ENCODE results near the gene STK32C.

Gene STK32C

DNA sequence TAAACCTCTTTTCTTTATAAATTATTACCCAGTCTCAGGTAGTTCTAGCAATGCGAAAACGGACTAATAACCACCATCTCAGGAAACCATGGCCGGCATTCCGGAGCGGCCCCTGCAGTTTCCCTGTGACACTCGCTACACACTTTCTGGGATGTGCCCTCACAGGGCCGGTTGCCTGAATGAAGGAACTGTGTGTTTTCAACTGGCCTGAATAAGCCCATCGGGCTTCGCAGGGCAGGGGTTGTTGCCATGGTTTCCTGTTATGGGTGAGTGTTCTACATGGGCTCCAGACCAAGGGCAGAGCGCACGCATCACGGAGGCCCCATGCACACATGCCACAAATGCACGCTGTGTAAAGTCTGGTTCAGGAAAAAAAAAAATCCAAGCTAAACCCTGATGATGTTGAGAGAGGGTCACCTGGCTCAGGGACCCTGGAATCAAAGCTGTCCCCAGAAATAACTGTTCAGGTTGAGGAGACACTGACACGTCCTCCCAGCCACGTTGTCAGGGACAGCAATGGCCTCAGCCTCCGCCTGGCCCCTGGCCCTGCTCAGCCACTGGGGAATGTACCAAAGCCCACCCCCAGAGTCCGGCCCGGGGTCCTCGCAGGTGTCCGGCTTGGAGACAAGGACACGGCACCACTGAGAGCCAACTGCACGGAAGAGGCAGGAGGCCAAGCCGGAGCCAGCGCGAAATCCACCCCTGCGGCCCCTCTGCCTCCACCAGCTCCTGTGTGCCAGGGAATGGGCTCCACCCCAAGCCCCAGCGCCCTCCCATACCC, 47.9 kb downstream of the STK32C start:
- DNase-seq (ENCODE audit: low spot score): no peak
- in situ Hi-C loops (cut with MboI; ENCODE audit: low pct_unique_long_range_greater_than_20kb, low sequenced_read_pairs, unreplicated experiment): no loop called here
- TF ChIP-seq, protein P1, sequence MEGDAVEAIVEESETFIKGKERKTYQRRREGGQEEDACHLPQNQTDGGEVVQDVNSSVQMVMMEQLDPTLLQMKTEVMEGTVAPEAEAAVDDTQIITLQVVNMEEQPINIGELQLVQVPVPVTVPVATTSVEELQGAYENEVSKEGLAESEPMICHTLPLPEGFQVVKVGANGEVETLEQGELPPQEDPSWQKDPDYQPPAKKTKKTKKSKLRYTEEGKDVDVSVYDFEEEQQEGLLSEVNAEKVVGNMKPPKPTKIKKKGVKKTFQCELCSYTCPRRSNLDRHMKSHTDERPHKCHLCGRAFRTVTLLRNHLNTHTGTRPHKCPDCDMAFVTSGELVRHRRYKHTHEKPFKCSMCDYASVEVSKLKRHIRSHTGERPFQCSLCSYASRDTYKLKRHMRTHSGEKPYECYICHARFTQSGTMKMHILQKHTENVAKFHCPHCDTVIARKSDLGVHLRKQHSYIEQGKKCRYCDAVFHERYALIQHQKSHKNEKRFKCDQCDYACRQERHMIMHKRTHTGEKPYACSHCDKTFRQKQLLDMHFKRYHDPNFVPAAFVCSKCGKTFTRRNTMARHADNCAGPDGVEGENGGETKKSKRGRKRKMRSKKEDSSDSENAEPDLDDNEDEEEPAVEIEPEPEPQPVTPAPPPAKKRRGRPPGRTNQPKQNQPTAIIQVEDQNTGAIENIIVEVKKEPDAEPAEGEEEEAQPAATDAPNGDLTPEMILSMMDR (IDR thresholded peaks at IDR 0.05; ENCODE audit: extremely low read depth, insufficient read depth, missing control alignments): no peak

DNA sequence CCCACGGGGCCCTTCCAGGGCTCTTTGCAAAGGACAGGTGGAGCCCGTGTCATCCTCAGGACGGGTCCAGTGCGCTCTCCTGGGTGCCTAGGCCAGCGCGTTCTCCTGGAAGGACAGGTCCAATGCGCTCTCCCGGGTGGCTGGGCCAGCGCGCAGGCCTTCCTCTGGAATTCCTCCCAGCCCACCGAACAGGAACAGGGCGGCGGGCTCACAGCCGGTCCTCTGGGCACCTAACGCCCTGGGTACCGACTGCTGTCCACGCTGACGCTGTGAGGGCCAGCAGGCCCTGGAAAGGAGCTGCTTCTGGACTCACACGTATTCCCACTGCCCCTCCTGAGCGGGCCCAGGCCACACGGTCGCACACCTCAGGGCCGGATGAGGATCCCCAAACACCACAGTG, 49.3 kb downstream of the STK32C start:
- TF ChIP-seq, protein P1 (IDR thresholded peaks at IDR 0.05; ENCODE audit: extremely low read depth, insufficient read depth, missing control alignments): no peak
- DNase-seq (ENCODE audit: low spot score): no peak
- in situ Hi-C loops (cut with MboI; ENCODE audit: low pct_unique_long_range_greater_than_20kb, low sequenced_read_pairs, unreplicated experiment): no loop called here

DNA sequence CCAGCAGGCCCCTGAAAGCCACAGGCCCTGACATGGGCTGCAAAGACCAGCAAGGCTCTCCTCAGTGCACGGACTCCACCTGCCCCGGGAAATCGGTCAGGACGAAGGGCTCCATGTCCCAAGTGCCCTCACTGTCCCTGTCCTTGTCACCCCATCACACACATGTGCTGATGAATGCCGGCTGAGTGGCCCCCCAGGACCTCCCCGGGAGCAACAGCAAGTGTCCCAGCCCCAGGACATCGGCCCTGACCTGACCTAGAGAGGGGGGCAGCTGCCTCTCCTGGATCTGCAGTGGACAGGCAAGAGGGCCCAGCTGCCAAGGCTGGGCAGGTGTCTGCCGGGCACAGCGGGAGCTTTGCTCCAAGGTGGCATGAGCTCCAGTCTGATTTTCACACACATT, 49.8 kb downstream of the STK32C start:
- TF ChIP-seq, protein P1 (IDR thresholded peaks at IDR 0.05; ENCODE audit: extremely low read depth, insufficient read depth, missing control alignments): no peak
- in situ Hi-C loops (cut with MboI; ENCODE audit: low pct_unique_long_range_greater_than_20kb, low sequenced_read_pairs, unreplicated experiment): no loop called here
- no peak for DNase-seq (ENCODE audit: low spot score)

DNA sequence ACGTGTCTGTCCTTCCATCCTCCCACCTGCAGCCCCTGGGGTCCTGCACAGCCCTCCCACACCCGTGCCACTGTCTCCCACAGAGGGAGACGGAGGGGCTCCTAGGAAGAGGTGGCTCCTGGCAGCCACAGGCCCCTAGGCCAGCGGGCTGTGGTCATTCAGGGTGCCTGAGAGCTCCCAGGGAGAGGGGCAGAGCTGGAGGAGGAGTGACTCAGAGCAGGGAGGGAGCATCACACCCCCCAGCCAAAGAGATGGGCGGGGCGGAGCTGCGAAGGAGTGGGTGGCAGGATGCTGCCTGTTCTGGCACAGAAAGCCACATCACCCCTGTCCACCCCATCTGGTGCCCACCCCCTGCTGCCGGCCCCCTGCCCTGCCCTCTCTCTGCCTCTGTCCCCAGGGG, 50.5 kb downstream of the STK32C start:
- TF ChIP-seq, protein P1 (IDR thresholded peaks at IDR 0.05; ENCODE audit: extremely low read depth, insufficient read depth, missing control alignments): no peak
- no peak for DNase-seq (ENCODE audit: low spot score)
- in situ Hi-C loops (cut with MboI; ENCODE audit: low pct_unique_long_range_greater_than_20kb, low sequenced_read_pairs, unreplicated experiment): no loop called here

DNA sequence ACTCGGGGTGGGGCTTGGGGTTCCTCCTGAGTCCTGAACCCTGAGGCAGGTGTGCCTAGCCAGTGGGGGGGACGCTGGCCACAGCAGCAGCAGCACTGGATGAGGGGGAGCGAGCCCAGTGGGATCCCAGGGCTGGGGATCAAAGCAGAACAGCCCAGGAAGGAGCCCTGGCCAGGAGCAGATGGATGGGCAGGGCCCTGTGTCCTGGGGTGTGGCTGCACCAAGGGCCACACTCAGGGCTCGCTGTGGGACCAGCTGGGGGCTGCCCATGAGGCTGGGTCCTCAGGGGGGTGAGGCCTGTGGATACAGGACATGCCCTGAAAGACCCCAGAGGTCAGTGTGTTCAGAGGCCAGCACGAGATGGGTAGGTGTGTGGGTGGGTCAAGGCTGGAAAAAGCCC, 50.9 kb downstream of the STK32C start:
- no peak for DNase-seq (ENCODE audit: low spot score)
- TF ChIP-seq, protein P1 (IDR thresholded peaks at IDR 0.05; ENCODE audit: extremely low read depth, insufficient read depth, missing control alignments): no peak
- in situ Hi-C loops (cut with MboI; ENCODE audit: low pct_unique_long_range_greater_than_20kb, low sequenced_read_pairs, unreplicated experiment): no loop called here

DNA sequence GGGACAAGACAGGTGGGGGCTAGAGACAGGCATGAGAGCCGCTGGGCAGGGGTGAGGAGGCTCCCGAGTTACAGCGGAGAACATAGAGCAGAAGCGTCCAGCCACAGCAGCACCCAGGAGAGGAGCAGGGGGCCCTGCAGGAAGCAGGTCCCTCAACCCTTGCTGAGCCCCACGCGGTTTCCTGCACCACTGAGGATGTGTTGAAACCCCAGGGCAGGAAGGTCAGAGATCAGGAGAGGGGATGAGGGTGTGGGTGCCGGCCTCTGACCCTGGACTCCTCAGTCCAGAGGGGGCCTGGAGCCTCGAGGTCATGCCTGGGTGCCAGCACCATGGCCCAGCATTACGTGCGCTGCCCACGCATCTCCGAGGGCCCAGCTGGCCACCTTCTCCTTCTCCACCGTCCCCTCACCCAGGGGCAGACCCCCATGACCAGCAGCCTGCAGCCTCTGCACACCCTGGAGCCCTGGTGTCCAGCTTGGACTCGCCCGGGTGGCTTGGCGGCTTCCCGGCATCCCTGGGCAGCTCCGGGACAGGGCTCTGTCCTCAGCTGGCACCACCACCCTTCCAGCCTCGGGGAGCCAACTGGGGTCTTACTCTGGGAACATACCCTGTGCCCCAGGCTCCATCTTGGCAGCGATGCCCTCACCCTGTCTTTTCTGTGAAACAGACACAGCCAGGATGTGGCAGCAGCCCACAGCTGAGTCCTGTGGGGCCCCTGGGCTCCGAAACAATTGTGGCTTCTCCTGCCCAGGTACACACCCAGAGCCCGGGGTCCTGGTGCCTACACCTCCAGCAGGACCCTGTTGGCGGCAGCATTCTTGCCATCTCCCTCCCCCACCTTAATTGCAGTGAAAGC, 52.0 kb downstream of the STK32C start:
- DNase-seq (ENCODE audit: low spot score): no peak
- in situ Hi-C loops (cut with MboI; ENCODE audit: low pct_unique_long_range_greater_than_20kb, low sequenced_read_pairs, unreplicated experiment): no loop called here
- TF ChIP-seq, protein P1 (IDR thresholded peaks at IDR 0.05; ENCODE audit: extremely low read depth, insufficient read depth, missing control alignments): no peak

All from GM13977 (cell line).